ENCODE data around the gene TEX2.

The TEX2 gene

GRCh38 chr17:64247836-64248235 lies 15.2 kb downstream of the TEX2 start:
- TF ChIP-seq EGR1 (IDR thresholded peaks at IDR 0.05): no peak
- TF ChIP-seq NFIC (IDR thresholded peaks at IDR 0.05): no peak
- no peak for TF ChIP-seq MAX (IDR thresholded peaks at IDR 0.05)
- TF ChIP-seq YY1 (IDR thresholded peaks at IDR 0.05; ENCODE audit: low read depth): no peak
- no peak for TF ChIP-seq TAF1 (IDR thresholded peaks at IDR 0.05; ENCODE audit: low read depth)
- TF ChIP-seq, protein P1, sequence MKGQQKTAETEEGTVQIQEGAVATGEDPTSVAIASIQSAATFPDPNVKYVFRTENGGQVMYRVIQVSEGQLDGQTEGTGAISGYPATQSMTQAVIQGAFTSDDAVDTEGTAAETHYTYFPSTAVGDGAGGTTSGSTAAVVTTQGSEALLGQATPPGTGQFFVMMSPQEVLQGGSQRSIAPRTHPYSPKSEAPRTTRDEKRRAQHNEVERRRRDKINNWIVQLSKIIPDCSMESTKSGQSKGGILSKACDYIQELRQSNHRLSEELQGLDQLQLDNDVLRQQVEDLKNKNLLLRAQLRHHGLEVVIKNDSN (IDR thresholded peaks at IDR 0.05): no peak
- TF ChIP-seq FOXM1 (IDR thresholded peaks at IDR 0.05; ENCODE audit: borderline replicate concordance, low read depth): no peak
- no peak for TF ChIP-seq EP300 (IDR thresholded peaks at IDR 0.05; ENCODE audit: borderline replicate concordance)
- TF ChIP-seq ZBTB7A (IDR thresholded peaks at IDR 0.05; ENCODE audit: low read depth): no peak
- TF ChIP-seq, protein P2, sequence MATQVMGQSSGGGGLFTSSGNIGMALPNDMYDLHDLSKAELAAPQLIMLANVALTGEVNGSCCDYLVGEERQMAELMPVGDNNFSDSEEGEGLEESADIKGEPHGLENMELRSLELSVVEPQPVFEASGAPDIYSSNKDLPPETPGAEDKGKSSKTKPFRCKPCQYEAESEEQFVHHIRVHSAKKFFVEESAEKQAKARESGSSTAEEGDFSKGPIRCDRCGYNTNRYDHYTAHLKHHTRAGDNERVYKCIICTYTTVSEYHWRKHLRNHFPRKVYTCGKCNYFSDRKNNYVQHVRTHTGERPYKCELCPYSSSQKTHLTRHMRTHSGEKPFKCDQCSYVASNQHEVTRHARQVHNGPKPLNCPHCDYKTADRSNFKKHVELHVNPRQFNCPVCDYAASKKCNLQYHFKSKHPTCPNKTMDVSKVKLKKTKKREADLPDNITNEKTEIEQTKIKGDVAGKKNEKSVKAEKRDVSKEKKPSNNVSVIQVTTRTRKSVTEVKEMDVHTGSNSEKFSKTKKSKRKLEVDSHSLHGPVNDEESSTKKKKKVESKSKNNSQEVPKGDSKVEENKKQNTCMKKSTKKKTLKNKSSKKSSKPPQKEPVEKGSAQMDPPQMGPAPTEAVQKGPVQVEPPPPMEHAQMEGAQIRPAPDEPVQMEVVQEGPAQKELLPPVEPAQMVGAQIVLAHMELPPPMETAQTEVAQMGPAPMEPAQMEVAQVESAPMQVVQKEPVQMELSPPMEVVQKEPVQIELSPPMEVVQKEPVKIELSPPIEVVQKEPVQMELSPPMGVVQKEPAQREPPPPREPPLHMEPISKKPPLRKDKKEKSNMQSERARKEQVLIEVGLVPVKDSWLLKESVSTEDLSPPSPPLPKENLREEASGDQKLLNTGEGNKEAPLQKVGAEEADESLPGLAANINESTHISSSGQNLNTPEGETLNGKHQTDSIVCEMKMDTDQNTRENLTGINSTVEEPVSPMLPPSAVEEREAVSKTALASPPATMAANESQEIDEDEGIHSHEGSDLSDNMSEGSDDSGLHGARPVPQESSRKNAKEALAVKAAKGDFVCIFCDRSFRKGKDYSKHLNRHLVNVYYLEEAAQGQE (IDR thresholded peaks at IDR 0.05; ENCODE audit: low read depth): no peak
- TF ChIP-seq TEAD4 (IDR thresholded peaks at IDR 0.05): no peak
- TF ChIP-seq RAD21 (IDR thresholded peaks at IDR 0.05; ENCODE audit: low read depth): no peak
- no peak for TF ChIP-seq CEBPB (IDR thresholded peaks at IDR 0.05)

DNA sequence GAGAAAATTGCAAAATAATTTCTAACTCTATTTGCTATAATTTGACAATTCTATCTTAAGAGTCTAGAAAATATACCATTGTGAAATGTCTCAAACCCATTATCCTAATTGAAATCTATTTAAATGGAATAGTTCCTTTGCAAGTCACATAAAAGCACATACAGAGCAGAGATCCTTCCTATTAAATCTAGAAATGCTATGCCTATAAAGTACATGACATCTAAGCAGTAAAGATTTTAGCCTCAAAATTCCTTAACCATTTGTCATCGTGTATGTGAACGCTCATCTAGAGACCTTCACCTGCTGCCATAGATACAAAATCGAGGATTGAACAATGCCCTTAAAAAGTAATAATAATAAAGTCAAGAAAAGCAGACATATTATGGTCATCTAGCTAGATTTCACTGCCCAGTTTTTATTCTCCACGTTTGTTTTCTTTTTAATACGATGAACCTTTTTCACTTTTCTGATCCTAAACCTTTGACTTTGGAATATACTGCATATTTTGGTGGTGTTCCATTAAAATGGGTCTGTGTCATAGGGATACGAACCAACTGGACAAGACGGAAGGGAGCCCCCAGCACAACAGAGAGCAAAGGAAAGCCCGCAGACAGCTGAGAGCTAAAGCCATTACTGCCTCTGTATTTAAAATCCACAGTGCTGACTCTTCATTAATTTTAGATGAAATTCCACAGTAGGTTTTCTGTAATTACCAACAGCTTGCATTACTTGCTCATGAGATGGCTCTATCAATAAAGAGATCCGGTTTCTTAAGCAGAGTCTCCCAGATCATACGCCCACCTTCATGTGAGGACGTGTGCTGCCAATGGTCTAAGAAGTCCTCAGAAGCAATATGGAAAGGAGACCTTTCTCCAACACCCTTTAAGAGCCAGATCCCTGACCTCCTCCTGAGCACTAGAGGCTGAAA lies 17.6 kb downstream of the TEX2 start:
- TF ChIP-seq EGR1 (IDR thresholded peaks at IDR 0.05): no peak
- TF ChIP-seq YY1 (IDR thresholded peaks at IDR 0.05; ENCODE audit: low read depth): no peak
- TF ChIP-seq EP300 (IDR thresholded peaks at IDR 0.05; ENCODE audit: borderline replicate concordance): no peak
- no peak for TF ChIP-seq CREB1 (IDR thresholded peaks at IDR 0.05; ENCODE audit: low read depth)
- TF ChIP-seq TCF12 (IDR thresholded peaks at IDR 0.05; ENCODE audit: low read depth): no peak
- TF ChIP-seq FOXM1 (IDR thresholded peaks at IDR 0.05; ENCODE audit: borderline replicate concordance, low read depth): no peak
- TF ChIP-seq, protein P2 (IDR thresholded peaks at IDR 0.05; ENCODE audit: low read depth): no peak
- no peak for TF ChIP-seq RAD21 (IDR thresholded peaks at IDR 0.05; ENCODE audit: low read depth)
- no peak for TF ChIP-seq NFIC (IDR thresholded peaks at IDR 0.05)
- TF ChIP-seq ZBTB7A (IDR thresholded peaks at IDR 0.05; ENCODE audit: low read depth): no peak
- TF ChIP-seq TAF1 (IDR thresholded peaks at IDR 0.05; ENCODE audit: low read depth): no peak
- TF ChIP-seq, protein P1 (IDR thresholded peaks at IDR 0.05): no peak
- no peak for TF ChIP-seq TEAD4 (IDR thresholded peaks at IDR 0.05)
- no peak for TF ChIP-seq MAX (IDR thresholded peaks at IDR 0.05)
- no peak for TF ChIP-seq CEBPB (IDR thresholded peaks at IDR 0.05)

DNA sequence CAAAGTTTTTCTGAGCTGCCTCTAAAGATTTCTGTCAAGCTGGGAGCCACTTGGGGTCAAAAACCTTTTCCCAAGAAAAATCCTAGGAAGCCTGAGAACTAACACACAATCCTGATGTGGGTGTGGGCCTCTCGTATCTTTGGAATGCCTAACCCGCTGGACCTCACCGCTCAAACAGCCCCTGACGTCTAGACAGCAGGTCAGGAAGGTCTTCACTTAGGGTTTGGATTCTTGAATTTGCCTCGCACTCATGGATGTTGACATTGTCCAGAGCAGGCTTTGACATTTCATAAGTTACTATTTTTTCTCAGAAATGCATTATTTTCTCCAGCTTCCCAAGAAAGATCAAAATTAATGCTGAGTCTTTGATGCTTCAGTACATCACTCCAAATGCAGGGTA lies 18.9 kb downstream of the TEX2 start:
- no peak for TF ChIP-seq NFIC (IDR thresholded peaks at IDR 0.05)
- TF ChIP-seq MAX (IDR thresholded peaks at IDR 0.05): no peak
- TF ChIP-seq, protein P1 (IDR thresholded peaks at IDR 0.05): no peak
- TF ChIP-seq ZBTB7A (IDR thresholded peaks at IDR 0.05; ENCODE audit: low read depth): no peak
- TF ChIP-seq, protein P2 (IDR thresholded peaks at IDR 0.05; ENCODE audit: low read depth): no peak
- no peak for TF ChIP-seq EP300 (IDR thresholded peaks at IDR 0.05; ENCODE audit: borderline replicate concordance)
- TF ChIP-seq TAF1 (IDR thresholded peaks at IDR 0.05; ENCODE audit: low read depth): no peak
- no peak for TF ChIP-seq FOXM1 (IDR thresholded peaks at IDR 0.05; ENCODE audit: borderline replicate concordance, low read depth)
- no peak for TF ChIP-seq TEAD4 (IDR thresholded peaks at IDR 0.05)
- no peak for TF ChIP-seq TCF12 (IDR thresholded peaks at IDR 0.05; ENCODE audit: low read depth)
- no peak for TF ChIP-seq EGR1 (IDR thresholded peaks at IDR 0.05)
- no peak for TF ChIP-seq YY1 (IDR thresholded peaks at IDR 0.05; ENCODE audit: low read depth)
